Measurements from ENCODE around the gene WWC2.

DNA sequence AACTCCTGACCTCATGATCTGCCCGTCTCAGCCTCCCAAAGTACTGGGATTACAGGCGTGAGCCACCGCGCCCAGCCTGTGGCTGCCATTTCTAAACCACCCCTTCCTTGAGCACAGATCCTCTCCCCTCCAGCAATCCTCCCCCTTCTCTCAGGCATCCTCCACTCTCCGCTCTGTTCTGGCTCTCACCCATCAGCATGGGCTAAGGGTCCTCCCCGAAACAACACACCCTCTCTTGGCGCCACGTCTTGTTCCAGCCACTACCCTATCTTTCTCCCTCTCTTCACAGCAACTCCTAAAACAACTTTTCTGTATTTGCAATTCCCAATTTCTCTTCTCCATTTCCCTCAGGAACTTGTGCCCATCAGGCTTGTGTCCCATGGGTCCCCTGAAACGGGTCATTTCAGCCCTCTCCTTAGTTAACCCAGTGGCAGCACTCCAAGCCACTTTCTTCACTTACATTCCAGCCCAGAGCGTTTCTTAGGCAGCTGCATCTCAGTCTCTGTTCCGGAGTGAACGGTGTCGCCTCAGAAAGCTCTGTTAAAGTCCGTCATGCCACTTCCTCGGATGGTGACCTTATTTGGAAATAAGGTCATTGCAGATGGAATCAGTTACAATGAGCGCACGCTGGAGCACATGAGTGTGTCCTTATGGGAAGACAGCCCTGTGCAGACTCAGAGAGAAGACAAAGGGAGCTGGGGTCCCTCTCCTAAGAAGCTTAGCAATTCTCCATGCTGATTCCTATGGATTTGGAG, 251.4 kb downstream of the WWC2 start:
- TF ChIP-seq, protein P1, sequence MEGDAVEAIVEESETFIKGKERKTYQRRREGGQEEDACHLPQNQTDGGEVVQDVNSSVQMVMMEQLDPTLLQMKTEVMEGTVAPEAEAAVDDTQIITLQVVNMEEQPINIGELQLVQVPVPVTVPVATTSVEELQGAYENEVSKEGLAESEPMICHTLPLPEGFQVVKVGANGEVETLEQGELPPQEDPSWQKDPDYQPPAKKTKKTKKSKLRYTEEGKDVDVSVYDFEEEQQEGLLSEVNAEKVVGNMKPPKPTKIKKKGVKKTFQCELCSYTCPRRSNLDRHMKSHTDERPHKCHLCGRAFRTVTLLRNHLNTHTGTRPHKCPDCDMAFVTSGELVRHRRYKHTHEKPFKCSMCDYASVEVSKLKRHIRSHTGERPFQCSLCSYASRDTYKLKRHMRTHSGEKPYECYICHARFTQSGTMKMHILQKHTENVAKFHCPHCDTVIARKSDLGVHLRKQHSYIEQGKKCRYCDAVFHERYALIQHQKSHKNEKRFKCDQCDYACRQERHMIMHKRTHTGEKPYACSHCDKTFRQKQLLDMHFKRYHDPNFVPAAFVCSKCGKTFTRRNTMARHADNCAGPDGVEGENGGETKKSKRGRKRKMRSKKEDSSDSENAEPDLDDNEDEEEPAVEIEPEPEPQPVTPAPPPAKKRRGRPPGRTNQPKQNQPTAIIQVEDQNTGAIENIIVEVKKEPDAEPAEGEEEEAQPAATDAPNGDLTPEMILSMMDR (IDR thresholded peaks at IDR 0.05), result no peak
- TF ChIP-seq POLR2A (IDR thresholded peaks at IDR 0.05), result no peak
